Embryonic facial prominence (tissue), 1 donor: ENCODE measurements around the gene CYBA.

Experiments used
- DNase-seq: peaks from one replicate; pipeline ENCODE4 v3.0.0-alpha.2; 2016; ENCODE audit errors: extremely low spot score

CYBA gene

DNA sequence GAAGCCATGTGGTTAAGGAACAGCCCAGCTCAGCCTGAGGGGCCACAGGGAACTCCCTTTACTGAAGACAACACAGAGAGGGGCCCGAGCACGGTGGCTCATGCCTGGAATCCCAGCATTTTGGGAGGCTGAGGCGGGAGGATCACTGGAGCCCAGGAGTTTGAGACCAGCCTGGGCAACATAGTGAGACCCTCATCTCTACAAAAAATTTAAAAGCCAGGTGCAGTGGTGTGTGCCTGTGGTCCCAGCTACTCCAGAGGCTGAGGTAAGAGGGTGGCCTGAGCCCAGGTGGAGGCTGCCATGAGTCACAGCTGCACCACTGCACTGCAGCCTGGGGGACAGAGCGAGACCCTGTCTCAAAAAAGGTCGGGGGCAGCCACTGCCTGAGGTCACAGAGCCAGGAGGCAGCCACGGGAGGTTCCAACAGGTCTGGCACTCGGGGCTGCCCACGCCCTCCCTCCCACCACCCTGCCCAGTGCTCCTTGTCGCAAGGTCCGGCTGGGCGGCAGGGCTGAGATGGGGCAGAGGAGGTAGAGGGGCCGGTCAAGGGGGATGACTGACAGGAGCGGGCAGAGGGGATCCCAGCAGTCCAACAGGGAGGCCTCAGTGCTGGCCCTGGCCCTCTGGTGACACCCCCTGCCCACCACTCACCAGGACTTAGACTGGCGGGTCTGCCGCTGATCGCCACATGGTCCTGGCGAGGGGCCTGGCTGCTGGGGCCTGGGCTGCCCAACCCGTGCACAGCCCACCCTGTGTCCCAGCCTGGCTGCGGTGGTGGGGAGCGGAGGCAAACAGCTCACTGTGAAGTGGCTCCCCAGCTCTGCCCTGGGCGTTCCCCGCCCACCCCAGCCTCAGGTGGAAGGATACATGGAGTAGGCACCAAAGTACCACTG is 3.4 kb downstream of the CYBA start:
- no peak for DNase-seq

DNA sequence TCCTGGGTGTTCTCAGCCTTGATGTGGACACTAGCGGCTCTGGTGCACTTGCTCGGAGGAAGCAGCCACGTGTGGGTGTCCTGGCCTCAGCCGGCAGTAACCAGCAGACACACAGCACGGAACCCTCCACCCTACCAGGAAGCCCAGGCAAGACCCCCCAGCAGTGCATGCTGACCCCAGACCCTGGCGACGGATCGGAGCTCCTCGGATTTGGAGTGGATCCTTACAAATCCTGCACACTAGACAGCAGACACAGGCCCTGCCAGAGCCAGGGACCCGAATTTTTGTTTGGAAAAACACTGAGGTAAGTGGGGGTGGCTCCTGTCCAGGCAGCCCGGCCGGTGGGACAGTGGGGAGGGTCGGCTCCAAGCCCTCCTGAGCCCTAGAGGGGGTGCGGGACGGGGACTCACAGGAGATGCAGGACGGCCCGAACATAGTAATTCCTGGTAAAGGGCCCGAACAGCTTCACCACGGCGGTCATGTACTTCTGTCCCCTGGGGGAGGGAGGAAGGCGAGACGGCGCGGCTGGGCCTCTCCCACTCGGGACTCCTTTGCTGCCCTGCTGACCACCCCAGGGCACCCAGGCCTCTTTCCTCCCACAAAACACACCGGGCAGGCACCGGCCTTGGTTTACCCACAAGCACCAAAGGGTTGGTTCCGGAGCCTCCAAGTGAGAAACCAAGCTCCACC is 4.4 kb downstream of the CYBA start:
- DNase-seq: no peak

DNA sequence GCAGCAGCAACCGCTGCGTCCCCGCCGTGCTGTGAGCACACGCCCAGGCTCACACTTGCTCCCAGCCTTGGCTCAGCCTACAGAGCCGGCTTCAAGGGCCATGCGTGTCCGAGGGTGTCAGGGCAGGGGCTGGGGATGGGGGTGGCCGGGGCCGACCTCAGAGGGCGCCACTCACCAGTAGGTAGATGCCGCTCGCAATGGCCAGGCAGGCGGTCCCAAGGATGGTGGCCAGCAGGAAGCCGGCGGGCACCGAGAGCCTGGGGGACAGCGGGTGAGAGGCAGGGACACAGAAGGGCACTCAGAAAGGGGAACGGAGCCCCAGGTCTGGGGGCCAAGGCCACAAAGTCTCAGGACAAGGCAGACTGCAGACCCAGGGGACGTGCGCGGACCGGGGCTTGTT is 4.9 kb downstream of the CYBA start:
- DNase-seq: no peak

DNA sequence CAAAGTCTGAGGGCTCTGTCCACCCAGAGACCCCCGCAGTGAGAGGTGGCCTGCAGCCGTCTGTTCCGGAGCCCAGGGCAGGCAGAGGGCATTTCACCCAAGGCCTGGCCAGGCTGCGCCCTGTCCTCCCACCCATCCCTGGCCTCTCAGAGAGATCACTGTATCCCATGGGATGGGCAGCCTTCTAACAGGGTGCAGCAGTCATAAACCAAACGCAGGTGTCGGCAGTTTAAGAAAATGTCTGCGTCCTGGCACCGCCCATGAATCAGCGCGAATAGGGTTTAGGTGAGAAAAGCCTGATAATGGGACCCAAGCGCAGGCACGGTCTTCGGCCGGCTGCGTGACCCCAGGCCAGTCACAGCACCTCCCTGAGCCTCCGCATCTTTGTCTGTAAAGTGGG is 5.4 kb downstream of the CYBA start:
- DNase-seq: no peak

DNA sequence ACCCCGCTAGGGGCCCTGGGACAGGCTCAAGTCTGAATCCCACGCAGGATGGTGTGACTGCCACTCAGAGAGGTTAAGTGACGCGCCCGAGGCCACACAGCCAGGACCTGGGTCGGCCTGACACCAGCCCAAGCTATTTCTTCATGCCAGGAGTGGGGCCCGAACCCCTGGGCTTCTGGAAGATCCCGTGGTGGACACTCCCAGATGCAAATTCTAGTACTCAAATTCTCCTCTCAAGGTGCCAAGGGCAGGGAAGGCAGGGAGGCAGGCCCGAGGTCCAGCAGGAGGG is 7.3 kb downstream of the CYBA start:
- no peak for DNase-seq

DNA sequence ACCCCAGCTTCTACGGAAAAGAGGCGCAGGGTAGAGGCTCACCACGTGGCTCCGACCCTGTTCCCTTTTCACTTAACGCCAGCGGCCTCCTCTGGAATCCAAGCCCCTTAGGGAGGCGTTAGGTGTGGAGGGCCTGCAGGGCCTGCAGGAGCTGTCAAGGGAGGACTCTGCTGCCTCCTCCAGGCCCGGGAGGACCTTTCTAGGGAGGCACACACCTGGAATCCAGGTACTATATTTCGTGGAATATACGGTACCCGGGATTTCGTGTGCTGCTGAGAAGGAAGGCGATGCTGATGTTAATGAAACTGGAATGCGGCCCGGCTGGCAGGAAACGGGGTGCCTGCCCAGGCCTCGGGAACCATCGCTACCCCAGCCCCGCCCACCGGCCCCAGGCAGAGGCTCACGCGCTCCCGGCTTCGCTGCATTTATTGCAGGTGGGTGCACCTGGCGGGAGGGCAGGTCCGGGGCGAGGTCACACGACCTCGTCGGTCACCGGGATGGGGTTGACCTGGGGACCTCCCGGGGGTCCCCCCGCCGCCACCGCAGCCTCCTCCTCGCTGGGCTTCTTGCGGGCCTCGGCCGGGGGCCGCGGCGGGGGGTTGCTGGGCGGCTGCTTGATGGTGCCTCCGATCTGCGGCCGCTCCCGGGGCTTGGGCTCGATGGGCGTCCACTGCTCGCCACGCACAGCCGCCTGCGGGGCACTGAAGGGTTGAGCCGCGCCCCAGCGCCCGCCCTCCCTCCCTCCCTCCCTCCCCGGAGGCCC is 7.8 kb downstream of the CYBA start:
- DNase-seq: no peak

DNA sequence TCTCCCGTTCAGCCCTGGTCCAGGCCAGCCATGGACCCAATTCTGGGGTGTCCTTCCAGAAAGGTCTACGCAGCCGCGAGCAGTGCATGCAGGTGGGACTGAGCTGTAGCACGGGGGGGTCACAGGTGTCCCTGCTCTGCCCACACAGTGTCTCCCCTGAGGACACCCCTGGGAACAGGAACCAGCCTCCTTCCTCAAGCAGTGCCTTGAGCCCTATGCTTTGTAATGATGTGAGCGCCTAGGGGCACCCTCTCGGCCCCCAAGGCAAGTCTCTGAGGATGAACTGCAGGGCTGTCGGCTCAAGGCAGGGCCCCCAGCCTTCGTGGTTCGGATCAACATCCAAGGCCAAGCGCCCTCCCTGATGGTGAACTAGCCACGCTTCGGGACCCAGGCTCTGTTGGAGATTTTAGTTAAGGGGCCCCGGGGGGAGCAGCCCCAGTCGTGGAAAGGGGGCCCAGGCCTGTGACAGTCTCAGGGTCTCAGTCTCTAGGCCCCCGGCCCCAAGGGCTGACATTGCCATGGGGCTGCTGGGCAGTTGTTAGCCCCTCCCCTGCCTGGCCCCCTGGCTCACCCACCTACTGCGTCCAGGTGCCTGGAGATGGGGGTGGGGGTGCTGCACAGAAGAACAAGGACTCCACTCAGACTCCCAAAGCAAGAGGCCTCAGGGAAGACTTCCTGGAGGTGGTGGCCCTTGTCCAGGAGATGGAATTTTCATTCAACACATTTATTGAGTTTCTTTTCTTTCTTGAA is 10.2 kb downstream of the CYBA start:
- no peak for DNase-seq

DNA sequence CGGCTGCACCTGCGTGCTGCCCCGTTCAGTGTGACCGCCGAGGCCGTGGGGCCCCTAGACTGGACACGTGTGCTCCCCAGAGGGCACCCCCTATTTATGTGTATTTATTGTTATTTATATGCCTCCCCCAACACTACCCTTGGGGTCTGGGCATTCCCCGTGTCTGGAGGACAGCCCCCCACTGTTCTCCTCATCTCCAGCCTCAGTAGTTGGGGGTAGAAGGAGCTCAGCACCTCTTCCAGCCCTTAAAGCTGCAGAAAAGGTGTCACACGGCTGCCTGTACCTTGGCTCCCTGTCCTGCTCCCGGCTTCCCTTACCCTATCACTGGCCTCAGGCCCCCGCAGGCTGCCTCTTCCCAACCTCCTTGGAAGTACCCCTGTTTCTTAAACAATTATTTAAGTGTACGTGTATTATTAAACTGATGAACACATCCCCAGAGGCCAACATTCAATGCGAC is 10.8 kb downstream of the CYBA start:
- DNase-seq: no peak

DNA sequence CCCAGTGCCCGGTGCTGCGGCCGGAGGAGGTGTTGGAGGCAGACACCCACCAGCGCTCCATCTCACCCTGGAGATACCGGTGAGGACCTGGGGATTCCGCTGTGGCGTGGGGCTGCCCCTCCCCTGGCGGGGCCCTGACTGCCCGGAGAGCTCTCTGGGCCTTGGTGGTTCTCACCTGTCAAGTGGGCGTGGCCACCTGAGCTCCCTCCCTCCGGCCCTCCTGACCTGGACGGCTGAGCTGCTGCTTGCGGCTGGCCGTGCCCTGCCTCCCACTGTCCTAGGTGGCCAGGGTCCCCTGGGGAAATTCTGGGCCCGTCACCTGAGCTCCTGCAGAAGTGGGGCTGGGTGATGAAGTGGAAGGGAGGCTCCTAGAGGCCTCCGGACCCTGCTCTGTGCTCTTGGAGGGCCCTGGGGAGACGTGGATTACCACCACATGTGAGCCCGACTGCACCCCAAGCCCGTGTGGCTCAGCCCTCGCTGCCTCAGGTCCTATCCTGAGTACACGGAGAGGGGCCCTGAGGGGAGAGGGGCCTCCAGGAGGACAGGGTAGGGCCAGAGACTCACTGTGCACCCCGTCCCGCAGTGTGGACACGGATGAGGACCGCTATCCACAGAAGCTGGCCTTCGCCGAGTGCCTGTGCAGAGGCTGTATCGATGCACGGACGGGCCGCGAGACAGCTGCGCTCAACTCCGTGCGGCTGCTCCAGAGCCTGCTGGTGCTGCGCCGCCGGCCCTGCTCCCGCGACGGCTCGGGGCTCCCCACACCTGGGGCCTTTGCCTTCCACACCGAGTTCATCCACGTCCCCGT is 11.4 kb downstream of the CYBA start:
- no peak for DNase-seq

DNA sequence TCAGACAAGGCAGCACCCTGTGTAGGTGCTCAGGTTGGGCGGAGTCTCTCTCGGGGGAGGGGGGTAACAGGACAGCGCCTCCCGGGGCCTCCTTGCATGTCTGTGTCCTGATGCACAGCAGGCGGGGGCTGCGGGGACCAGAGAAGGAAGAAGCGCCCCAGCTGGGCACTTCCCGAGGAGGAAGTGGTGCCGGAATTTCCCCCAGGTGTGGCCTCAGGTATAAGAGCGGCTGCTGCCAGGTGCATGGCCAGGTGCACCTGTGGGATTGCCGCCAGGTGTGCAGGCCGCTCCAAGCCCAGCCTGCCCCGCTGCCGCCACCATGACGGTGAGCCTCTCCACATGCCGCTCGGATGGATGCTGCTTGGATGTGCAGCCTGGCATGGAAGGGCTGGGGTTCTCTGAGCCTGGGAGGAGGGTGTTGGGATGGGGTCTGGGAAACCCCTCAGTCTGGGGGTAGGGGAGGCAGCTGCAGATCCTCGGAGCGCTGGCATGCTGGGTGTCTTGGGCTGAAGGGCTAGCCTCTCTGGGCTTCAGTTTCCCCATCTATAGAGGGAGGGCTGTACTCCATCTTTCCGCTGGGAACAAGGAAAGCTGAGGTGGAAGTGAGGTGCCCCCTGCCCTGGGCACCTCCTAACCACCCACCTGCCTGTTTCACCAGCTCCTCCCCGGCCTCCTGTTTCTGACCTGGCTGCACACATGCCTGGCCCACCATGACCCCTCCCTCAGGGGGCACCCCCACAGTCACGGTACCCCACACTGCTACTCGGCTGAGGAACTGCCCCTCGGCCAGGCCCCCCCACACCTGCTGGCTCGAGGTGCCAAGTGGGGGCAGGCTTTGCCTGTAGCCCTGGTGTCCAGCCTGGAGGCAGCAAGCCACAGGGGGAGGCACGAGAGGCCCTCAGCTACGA is 12.3 kb downstream of the CYBA start, which contains the start of gene IL17C:
Gene IL17C (plus strand): TSS at position 250 of the 908 bp plus-strand sequence. CDS start 70 bp downstream, at position 320.
- DNase-seq: no peak

DNA sequence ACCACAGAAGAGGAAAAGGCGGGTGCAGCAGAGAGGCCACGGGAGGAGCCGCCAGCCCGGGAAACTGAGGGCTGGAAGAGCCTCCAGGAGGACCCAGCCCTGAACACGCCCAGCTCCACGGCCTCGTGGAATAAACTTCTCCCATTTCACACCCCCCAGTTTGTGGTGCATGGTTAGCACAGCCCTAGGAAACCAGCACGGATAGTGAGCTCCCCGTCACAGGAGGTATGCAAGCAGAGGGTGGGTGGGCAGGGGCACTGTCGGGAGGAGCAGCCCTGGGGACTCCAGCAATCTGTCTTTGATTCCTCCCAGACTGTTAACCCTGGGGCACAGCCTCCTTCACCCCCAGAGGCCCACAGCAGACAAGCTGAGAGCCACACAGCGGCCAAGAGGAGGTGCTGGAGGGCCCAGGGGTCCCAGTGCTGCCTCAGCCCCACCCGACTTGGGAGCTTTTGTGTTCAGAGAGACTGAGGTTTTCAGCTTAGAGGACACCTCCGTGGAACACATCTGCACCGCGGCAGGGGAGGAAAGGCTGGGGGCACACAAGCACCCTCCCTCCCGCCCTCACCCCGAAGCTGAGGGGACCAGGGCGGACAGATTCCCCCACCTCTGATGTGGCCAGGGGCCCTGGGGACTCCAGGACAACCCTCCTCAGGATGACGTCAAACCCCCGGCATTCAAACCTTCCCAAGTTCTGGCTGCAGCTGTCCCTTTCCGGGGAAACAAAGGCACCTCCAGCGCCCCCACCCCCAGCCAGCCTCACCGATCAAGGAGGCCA is 14.2 kb downstream of the CYBA start:
- DNase-seq: no peak

DNA sequence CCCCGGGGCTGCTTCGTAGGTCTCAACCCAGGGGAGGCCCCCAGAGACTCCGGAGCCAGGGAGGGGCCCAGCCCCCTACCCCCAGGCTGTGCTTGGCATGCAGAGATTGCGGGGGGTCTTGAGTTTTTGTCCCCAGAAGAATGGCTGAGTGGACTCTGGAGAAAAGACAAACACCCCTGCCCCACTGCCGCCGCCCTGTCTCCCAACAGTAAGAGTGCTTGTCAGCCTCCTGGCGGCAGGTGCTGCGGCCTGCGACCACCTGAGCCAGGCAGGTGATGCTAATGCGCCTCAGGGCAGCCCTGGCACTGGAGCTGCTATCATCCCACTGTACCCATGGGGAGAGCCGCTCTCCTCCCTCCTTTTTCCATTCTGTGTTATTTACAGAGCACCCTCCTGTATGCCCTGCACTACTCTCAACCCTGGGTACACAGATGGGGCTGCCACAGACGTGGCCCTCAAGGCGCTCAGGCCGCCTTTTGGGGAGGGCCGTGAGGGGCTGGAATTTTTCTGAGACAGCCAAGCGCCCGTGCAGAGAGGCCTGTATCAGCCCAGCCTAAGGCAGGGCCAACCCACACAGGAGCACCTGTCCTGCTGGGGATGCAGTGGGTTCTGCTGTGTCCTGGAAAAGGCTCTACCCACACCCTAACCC is 15.1 kb downstream of the CYBA start:
- DNase-seq: no peak

DNA sequence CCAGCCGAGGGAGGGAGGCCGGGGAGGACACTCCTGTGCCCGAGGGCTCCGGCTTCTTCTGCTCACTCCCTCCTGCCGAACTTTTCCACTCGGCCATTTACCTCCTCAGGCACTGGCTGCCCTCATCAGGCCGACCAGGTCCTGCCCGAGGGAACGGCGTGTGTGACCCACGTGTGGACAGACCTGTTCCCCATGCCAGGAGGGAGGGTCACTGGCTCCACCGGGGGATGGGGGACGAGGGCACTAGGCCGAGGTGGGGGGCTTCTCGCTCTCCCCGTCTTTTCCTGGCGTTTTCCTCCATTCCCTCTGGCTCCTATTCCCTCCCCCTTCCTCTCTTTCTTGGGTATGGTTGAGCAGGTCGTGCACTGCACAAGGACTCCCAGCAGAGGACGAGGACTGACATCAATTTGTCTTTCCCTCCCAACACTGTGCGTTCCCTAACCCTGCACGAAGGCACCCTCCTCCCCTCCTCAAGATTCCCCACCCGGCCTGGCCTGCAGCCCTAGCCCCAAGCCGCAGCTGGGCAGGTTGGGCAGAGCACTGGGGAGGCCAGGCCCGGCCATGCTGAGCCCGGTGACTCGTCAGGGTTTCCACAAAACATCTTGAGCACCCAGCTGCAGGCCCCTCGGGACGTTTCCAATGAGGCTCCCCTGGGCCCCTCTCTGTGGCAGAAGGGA is 15.7 kb downstream of the CYBA start:
- DNase-seq: no peak

DNA sequence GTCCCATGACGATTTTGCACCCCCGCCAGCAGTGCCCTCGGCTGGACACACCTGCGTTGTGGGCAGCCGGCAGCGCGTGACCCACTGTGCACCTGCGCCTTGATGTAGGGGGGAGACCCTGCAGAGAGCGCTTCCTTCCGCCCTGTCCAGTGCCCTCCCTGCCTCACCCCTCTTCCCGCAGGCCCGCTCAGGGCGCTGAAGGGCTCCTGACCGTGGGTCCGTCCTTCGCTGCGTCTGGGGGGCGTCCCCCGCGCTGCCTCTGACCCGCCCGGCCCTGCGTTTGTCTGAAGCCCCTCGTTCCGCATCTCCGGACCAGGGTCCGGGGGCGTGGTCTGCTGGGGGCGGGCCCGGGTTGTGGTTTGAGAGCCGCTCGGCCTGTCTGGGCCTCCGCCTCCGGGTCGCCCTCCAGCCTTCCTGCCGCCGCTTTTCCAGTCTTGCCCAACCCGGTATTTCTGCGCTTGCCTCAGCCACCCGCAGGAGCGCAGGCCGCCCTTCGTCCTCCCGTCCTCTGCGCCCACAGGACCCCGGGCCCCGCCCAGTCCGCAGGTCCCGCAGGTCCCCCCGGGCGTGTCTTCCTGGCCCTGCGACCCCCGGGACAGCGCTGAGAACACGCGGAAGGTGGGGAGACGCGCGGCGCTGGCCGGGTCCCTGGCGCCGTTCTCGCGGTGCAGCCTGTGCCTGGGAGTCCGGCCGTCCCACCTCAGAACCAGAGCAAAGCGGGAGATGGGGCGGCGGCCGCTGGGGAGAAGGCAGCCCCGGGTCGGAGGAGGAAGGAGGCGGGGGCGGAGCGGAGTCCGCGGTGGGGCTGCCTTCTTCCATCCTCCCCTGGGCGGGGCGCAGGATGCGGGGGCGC is 16.5 kb downstream of the CYBA start:
- no peak for DNase-seq

DNA sequence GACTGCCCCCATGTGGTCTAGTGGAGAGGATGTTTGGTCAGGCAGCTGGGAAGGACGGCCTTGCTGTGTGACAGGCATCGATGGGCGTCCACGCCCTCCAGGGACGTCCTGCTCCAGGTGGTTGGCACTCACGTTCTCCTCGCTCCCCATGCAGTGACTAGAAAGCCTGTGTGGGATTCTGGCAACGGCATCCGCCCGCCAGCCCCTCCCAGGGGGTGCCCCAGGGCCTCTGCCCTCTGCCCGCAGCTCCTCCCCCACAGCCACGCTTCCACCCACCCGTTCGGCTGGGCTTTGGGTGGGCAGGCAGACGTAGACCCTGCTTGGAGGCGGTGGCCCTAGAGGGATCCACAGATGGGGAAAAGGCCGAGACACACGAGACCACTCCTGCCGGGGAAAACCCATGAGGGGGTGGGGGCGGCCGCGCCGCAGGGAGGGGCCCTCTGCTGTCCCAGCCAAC is 17.1 kb downstream of the CYBA start:
- no peak for DNase-seq

DNA sequence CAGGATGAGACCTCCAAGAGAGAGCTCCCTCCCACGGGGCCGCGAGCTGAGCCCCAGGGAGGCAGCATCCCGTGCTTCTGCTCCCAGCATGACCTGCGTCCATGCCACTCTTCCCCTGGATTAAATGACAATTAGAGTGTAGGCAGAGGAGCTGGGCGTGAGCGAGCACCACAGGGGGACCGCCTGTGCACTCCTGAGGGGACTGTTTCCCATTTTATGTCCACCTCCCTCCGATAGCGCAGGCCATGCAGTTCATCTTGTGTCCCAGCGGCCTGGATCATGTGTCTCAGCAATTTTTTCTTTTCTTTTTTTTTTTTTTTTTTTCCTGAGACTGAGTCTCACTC is 18.3 kb downstream of the CYBA start:
- DNase-seq: no peak
